Lower lobe of right lung (tissue), 2 donors: ENCODE measurements around the gene CNRIP1. TPM values are rescaled to one million over a fixed set of nuclear protein-coding genes. Genes with fewer than 3 reads are reported as not detected.
"Not testable (repeated sequence)": the region's sequence is repeated elsewhere in the genome, so short reads cannot be mapped to it uniquely, and the experiment has no call there.

Experiments
- ATAC-seq, 2 donors: fragments of 200-7000 bp; cut with Tn5 transposase; one replicate each; pipeline ENCODE4 v1.9.1; 2020 to 2022; ENCODE audit warnings: mild to moderate bottlenecking in 2 of 2, moderate library complexity in 2 of 2
- DNase-seq: peaks from one replicate; pipeline ENCODE4 v3.0.0-alpha.2; 2020
- H3K27ac ChIP-seq: fragments of 200-600 bp; one replicate; pipeline ENCODE4 v1.8.0; 2022
- H3K27me3 ChIP-seq: fragments of 200-600 bp; one replicate; pipeline ENCODE4 v1.8.0; 2022; ENCODE audit warnings: low read depth
- H3K36me3 ChIP-seq: fragments of 200-600 bp; one replicate; pipeline ENCODE4 v1.8.0; 2022; ENCODE audit warnings: mild to moderate bottlenecking
- H3K4me1 ChIP-seq: fragments of 200-600 bp; one replicate; pipeline ENCODE4 v1.8.0; 2022
- H3K4me3 ChIP-seq: fragments of 200-600 bp; one replicate; pipeline ENCODE4 v1.8.0; 2022; ENCODE audit warnings: mild to moderate bottlenecking
- H3K9me3 ChIP-seq: fragments of 200-600 bp; one replicate; pipeline ENCODE4 v1.8.0; 2022
- intact Hi-C: fragments of 100-400 bp; cut with DNase I; formaldehyde crosslinking; loops from one replicate; pipeline ENCODE4 v1.11.0; 2022
- total RNA-seq: library from RNA; stranded (reverse); fragmentation: NEBNext Ultra II Directional; extraction: Animal tissue kit (Norgen Biotek cat#: 25700); gene quantifications from one replicate; pipeline ENCODE4 v1.2.1, GENCODE V29; 2021
- TF ChIP-seq, protein P1 (sequence below): fragments of 200-600 bp; IDR thresholded peaks from one replicate; pipeline ENCODE4 v1.8.0; 2022; ENCODE audit warnings: antibody characterized with exemption, mild to moderate bottlenecking
- donor health status: DM: no; HTN: yes; CAD: no; lungs with severe emphysema.

CNRIP1 gene
- total RNA-seq, 1 donor from 2014 or later = 20.8 TPM

DNA sequence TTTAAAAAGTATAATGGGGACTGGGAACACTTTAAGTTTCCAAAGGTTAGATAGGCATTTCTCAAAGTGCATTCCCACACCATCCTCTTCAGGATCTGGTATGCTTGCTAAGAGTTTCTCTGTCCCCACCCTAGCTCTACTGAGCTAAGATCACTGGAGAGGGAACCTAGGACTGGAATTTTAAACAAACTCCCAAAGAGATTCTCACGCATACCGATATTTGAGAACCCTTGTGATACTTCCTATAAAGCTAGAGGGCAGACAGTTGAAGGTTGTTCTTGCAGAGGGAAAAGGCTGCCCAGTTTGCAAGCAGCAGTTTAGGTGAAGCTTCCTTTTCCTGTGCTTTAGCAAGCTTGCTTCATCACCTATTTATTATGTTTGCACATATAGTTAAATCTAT, 3.6 kb downstream of the CNRIP1 start:
- H3K27ac ChIP-seq = no peak overlapping the region
- peaks cover 17% of the 10 kb centered on the region for H3K27me3 ChIP-seq
- H3K4me3 ChIP-seq = no peak overlapping the region
- intact Hi-C loops = no loop called here
- peaks cover 18% of the 10 kb centered on the region for H3K4me1 ChIP-seq
- TF ChIP-seq, protein P1, sequence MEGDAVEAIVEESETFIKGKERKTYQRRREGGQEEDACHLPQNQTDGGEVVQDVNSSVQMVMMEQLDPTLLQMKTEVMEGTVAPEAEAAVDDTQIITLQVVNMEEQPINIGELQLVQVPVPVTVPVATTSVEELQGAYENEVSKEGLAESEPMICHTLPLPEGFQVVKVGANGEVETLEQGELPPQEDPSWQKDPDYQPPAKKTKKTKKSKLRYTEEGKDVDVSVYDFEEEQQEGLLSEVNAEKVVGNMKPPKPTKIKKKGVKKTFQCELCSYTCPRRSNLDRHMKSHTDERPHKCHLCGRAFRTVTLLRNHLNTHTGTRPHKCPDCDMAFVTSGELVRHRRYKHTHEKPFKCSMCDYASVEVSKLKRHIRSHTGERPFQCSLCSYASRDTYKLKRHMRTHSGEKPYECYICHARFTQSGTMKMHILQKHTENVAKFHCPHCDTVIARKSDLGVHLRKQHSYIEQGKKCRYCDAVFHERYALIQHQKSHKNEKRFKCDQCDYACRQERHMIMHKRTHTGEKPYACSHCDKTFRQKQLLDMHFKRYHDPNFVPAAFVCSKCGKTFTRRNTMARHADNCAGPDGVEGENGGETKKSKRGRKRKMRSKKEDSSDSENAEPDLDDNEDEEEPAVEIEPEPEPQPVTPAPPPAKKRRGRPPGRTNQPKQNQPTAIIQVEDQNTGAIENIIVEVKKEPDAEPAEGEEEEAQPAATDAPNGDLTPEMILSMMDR = no peak
- H3K36me3 ChIP-seq = no peaks in the 10 kb centered on the region
- peaks cover 6% of the 10 kb centered on the region for H3K9me3 ChIP-seq
- ATAC-seq (no peak), DNase-seq (no peak)

DNA sequence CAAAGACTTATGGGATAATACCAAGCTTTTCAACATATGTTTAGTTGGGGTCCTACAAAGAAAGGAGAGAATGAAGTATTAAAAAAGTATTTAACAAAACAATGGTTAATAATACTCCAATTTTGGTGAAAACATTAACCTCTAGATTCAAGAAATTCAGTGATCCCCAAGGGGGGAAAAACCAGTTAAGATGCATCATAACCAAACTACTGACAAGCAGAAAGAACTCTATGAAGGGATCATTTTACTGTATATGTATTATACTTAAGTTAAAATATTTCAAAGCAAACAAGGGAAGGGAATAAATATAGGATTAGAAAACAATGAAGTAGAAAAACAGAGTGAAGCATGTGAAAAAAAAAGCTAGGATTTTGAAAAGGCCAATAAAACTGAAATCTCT, 8.7 kb downstream of the CNRIP1 start:
- Histone ChIP-seq H3K27me3 (no peaks in the 10 kb centered on the region), H3K36me3 (no peaks in the 10 kb centered on the region), H3K4me3 (no peak overlapping the region), H3K4me1 (no peaks in the 10 kb centered on the region), H3K27ac (no peak overlapping the region), H3K9me3 (peaks cover 6% of the 10 kb centered on the region)
- ATAC-seq (no peak), DNase-seq (no peak)
- intact Hi-C loops = no loop called here
- TF ChIP-seq, protein P1 = no peak

DNA sequence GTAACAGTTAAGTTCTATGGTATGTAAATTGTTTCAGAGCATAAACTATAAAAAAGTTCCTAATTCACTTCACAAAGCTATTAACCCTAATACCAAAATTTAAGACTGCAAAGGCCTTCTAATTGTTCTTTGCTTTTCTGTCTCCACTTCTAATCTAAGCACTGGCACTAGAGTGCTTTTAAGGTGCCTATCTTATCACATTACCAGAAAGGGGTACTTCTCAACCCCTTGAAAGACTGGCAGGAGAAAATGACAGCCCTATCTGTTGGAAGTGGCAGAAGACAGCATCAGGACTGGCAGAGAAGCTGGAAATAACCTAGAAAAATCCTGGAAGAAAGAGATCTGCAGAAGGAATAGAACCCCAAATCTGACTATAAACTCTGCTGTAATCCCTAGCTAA, 10.3 kb downstream of the CNRIP1 start:
- no peak for ATAC-seq
- TF ChIP-seq, protein P1 = no peak
- no peak overlapping the region for H3K4me3 ChIP-seq
- peaks cover 6% of the 10 kb centered on the region for H3K9me3 ChIP-seq
- no peaks in the 10 kb centered on the region for H3K27me3 ChIP-seq
- no peak for DNase-seq
- intact Hi-C loops = no loop called here
- H3K4me1 ChIP-seq = no peaks in the 10 kb centered on the region
- H3K36me3 ChIP-seq = no peaks in the 10 kb centered on the region
- H3K27ac ChIP-seq = no peak overlapping the region

DNA sequence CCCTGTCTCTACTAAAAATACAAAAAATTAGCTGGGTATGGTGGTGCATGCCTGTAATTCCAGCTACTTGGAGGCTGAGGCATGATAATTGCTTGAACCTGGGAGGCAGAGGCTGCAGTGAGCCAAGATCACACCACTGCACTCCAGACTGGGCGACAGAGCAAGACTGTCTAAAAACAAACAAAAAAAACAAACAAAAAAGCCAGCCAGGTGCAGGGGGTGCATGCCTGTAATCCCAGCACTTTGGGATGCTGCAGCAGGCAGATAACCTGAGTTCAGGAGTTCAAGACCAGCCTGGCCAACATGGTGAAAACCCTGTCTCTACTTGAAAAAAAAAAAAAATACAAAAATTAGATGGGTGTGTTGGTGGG, 15.9 kb downstream of the CNRIP1 start:
- H3K27ac ChIP-seq, intact Hi-C loops, ATAC-seq, H3K4me3 ChIP-seq, H3K27me3 ChIP-seq, H3K36me3 ChIP-seq, H3K4me1 ChIP-seq, H3K9me3 ChIP-seq, DNase-seq: not testable (repeated sequence)

DNA sequence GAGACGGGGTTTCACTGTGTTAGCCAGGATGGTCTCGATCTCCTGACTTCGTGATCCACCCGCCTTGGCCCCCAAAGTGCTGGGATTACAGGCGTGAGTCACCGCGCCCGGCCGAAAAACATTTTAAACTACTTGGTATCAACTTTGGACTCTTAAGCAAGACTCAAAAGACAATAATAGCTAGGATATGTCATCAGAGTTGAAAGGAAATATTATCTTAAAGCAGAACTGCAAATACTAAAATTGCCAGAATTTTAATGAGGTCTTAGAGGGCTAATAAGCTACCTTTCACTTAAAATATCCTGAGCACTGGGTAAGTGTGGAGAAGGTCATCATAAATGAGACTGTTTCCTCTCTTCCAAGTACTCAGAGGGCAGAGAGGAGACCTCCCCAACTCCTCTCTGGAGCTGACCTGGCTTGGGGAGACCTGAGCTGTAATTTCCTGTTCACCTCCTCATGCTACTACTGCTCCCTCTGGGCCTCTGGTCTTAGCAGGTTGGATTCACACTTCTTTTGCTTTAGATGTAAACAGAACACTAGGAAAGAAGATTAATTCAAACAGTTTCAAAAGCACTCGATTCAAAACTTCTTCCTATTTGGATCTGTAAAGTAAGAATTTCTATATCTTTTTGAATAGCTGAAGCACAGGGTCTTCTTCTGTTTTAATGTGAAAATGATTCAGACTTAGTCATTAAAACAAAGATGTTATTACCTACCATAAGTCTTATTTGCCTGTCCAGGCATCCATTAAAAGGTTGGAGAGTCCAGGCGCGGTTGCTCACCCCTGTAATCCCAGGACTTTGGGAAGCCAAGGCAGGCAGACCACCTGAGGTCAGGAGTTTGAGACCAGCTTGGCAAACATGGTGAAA, 16.5 kb downstream of the CNRIP1 start:
- TF ChIP-seq, protein P1 = no peak

DNA sequence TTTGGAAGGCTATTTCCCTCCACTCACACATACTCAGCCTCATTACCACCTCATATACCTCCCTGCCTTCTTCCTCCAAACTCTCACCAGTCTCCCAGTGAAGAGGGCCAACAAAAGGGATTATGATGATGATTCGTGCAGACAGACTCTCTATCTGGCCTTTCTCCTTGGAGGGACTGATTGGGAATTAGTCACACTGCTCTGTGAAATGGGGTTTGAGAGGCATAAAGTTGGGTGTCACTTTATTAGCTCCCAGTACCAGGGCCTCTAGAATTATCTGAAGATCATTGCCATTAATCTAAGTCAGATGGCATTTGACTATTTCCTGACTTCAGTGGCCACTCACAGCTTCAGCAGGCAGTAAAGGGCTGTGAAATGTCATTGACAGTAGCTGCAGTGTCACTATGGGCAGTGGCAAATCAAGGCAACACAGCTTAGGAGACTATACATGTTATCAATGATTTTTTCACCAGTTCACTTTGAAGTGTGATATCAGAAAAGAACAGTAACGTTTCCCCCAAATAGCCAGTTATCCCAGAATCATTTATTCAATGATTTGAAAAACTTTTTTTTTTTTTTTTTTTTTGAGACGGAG, 17.4 kb downstream of the CNRIP1 start:
- intact Hi-C loops = no loop called here
- no peaks in the 10 kb centered on the region for H3K9me3 ChIP-seq
- no peak for ATAC-seq
- no peaks in the 10 kb centered on the region for H3K36me3 ChIP-seq
- no peaks in the 10 kb centered on the region for H3K4me1 ChIP-seq
- no peaks in the 10 kb centered on the region for H3K27me3 ChIP-seq
- DNase-seq = no peak
- H3K4me3 ChIP-seq = no peak overlapping the region
- TF ChIP-seq, protein P1 = no peak
- H3K27ac ChIP-seq = no peak overlapping the region

More for the DNA sequence above, 16.5 kb downstream of the CNRIP1 start:
- Histone ChIP-seq H3K9me3 (no peaks in the 10 kb centered on the region), H3K36me3 (no peaks in the 10 kb centered on the region), H3K27ac (no peak overlapping the region), H3K27me3 (no peaks in the 10 kb centered on the region), H3K4me1 (no peaks in the 10 kb centered on the region), H3K4me3 (no peak overlapping the region)
- DNase-seq (no peak), ATAC-seq (no peak)
- intact Hi-C loops = no loop called here
